ENCODE measurements around the gene ZNG1B.
"Not testable (repeated sequence)": the region's sequence is repeated elsewhere in the genome, so short reads cannot be mapped to it uniquely, and the experiment has no call there.

DNA sequence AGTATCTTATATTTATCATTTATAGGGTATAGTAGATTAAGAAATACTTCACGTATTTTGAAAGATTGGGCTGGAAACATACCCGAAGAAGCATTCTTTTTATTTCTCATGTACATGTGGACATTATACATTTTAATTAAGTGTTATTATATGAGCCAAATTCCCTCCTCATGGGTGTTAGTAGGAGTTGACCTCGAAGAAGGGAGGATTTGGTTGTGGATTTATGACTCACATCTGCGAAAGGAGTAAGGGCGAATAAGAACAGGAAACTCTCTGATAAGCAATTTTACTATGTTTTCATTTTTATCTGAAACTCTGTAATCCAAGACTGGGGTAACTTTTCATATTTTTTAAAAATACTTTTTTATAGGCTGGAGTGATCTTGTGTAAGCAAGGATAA, 84.0 kb downstream of the ZNG1B start:
- TF ChIP-seq, protein P1, sequence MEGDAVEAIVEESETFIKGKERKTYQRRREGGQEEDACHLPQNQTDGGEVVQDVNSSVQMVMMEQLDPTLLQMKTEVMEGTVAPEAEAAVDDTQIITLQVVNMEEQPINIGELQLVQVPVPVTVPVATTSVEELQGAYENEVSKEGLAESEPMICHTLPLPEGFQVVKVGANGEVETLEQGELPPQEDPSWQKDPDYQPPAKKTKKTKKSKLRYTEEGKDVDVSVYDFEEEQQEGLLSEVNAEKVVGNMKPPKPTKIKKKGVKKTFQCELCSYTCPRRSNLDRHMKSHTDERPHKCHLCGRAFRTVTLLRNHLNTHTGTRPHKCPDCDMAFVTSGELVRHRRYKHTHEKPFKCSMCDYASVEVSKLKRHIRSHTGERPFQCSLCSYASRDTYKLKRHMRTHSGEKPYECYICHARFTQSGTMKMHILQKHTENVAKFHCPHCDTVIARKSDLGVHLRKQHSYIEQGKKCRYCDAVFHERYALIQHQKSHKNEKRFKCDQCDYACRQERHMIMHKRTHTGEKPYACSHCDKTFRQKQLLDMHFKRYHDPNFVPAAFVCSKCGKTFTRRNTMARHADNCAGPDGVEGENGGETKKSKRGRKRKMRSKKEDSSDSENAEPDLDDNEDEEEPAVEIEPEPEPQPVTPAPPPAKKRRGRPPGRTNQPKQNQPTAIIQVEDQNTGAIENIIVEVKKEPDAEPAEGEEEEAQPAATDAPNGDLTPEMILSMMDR (IDR thresholded peaks at IDR 0.05): not testable (repeated sequence)
- not testable (repeated sequence) for TF ChIP-seq POLR2A (IDR thresholded peaks at IDR 0.05)

All from testis (tissue), 2 donors.